ENCODE measurements around the gene SH2B3.

DNA sequence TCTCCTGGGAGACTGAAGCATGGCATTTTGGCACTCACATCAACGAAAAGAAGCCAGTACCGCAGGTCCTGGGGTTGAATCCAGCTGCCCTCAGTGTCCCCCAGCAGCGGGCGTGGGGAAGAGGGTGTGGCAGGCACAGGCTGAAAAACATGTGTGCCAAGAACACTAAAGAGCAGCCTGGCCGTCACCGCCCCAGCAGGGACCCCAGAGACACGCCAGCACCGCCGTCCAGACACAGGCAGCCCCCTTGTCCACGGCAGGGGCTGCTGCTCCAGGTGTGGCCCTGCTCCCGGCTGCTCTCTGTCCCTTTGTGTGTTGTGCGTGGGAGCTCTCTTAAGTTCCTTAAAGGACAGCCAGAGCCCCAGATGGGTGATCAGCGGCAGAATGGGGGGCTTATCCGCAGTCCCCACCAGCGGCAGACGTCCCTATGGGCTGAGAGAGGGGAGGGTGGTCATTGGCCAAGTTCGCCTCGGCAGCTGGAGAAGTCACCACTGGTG is 37.4 kb upstream of the SH2B3 start:
- no peak for TF ChIP-seq CTCF (conservative IDR thresholded peaks at IDR 0.05)
- no peak for TF ChIP-seq EZH2 (IDR thresholded peaks at IDR 0.05; ENCODE audit: low read depth)
